Measurements from ENCODE around the gene THSD8.

DNA sequence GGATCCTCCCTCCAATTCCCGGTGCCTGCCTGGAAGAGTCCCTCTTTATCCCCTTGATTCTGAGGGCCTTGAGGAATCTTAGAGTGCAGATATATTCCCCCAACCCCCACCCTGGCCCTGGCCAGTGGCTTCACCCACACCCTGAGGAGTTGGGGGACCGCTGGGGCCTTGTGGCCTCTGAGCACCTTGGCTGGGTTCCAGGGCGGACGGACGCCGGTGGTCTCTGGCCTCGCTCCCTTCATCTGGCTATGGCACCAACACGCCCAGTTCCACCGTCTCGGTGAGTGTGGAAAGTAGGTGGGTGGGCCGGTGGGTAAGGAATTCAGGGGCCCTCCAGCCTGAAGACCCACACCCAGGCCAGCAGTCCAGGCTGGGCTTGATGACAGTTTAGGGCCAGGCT, 41.5 kb downstream of the THSD8 start:
- TF ChIP-seq EZH2phosphoT487 (IDR thresholded peaks at IDR 0.05): no peak
- TF ChIP-seq, protein P1, sequence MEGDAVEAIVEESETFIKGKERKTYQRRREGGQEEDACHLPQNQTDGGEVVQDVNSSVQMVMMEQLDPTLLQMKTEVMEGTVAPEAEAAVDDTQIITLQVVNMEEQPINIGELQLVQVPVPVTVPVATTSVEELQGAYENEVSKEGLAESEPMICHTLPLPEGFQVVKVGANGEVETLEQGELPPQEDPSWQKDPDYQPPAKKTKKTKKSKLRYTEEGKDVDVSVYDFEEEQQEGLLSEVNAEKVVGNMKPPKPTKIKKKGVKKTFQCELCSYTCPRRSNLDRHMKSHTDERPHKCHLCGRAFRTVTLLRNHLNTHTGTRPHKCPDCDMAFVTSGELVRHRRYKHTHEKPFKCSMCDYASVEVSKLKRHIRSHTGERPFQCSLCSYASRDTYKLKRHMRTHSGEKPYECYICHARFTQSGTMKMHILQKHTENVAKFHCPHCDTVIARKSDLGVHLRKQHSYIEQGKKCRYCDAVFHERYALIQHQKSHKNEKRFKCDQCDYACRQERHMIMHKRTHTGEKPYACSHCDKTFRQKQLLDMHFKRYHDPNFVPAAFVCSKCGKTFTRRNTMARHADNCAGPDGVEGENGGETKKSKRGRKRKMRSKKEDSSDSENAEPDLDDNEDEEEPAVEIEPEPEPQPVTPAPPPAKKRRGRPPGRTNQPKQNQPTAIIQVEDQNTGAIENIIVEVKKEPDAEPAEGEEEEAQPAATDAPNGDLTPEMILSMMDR (IDR thresholded peaks at IDR 0.05): no peak
- TF ChIP-seq EZH2 (IDR thresholded peaks at IDR 0.05): no peak
